Vein endothelial cell (primary cell): Measurements from ENCODE around the gene CDH24. TPM values are rescaled to one million over a fixed set of nuclear protein-coding genes. Genes with fewer than 3 reads are reported as not detected.

Experiments
- total RNA-seq: library from RNA; depleted of rRNA; stranded (reverse); fragments of >200 nt; gene quantifications from 2 replicates; pipeline ENCODE4 v1.2.3, GENCODE V29; 2012

CDH24 gene, protein sequence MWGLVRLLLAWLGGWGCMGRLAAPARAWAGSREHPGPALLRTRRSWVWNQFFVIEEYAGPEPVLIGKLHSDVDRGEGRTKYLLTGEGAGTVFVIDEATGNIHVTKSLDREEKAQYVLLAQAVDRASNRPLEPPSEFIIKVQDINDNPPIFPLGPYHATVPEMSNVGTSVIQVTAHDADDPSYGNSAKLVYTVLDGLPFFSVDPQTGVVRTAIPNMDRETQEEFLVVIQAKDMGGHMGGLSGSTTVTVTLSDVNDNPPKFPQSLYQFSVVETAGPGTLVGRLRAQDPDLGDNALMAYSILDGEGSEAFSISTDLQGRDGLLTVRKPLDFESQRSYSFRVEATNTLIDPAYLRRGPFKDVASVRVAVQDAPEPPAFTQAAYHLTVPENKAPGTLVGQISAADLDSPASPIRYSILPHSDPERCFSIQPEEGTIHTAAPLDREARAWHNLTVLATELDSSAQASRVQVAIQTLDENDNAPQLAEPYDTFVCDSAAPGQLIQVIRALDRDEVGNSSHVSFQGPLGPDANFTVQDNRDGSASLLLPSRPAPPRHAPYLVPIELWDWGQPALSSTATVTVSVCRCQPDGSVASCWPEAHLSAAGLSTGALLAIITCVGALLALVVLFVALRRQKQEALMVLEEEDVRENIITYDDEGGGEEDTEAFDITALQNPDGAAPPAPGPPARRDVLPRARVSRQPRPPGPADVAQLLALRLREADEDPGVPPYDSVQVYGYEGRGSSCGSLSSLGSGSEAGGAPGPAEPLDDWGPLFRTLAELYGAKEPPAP
- total RNA-seq, result 10.8 and 18.9 TPM in 2 replicates

DNA sequence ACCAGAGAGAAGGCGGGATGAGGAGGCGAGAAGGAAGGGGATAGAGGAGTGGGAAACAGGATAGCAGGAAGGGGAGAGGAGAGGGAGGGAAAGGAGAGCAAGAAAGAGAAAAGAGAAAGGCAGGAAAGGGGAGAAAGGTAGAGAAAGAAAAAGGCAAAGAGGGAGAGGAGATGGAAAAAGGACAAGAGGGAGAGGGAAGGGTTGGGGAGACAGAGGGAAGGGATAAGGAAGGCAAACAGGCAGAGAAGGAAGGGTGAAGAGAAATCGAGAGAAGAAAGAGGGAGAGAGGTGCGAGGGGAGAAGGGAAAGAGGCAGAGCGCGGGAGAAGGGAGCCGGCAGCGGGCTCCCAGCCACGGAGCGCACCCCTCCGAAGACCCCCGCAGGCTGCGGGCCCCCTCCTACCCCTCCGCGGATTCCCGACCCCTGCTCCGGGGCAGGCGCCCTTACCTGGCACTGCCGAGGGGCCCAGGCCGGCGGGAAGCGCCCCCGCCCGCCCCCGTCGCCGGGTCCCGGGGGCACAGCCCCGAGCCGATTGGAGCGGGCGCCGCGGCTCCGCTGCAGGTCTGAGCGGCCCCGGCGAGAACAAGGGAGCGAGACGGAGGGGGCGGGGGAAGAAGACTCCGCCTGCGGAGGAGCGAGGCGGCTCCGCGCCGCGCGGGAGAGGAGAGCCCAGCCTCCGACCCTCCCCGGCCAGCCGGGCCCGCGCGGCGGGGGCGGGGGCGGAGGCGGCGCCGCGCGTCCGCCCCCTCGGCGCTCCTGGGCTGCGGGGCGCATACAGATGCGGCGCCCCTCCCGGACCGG is at the start of gene CDH24:
Gene CDH24, minus strand, starts transcription at position 565 of the 801 bp plus-strand sequence. CDS start 1,787 bp downstream, outside the sequence.

DNA sequence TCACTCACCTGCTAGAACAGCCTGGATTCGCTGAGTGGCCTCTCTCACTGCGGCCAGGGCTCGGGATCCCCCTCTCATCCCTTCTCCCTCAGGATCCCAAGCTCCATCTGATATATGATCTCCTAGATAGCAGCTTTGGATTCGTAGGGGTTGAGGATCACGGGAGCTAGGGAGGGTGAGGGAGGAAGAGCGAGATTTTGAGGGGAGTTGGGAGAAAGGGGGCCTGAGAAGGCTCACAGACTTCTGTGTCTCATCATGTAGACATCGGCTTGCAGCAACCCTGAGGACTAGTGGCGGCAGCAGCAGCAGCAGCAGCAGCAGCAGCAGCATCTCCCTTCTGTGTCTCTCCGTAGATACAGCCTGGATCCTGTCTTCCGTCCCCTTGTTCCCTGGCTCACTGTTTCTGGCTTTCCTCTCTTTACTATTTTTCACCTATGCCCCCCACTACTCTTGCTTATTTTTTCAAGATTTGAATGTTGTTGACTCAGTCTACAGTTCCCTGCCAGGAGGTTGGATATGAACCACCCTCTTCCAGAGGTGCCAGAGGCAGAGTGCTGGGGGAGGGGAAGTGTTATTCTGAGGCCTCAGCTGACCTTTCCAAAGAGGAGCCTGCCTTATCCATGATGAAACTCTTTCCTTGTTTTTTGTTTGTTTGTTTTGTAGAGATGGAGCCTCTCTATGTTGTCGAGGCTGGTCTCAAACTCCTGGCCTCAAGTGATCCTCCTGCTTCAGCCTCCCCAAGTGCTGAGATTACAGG is 47.4 kb upstream of the CDH24 start, which contains the start of gene CIROP:
Gene CIROP, minus strand, starts transcription at position 399 of the 757 bp plus-strand sequence. Its CDS starts 69 bp downstream, at position 330.

DNA sequence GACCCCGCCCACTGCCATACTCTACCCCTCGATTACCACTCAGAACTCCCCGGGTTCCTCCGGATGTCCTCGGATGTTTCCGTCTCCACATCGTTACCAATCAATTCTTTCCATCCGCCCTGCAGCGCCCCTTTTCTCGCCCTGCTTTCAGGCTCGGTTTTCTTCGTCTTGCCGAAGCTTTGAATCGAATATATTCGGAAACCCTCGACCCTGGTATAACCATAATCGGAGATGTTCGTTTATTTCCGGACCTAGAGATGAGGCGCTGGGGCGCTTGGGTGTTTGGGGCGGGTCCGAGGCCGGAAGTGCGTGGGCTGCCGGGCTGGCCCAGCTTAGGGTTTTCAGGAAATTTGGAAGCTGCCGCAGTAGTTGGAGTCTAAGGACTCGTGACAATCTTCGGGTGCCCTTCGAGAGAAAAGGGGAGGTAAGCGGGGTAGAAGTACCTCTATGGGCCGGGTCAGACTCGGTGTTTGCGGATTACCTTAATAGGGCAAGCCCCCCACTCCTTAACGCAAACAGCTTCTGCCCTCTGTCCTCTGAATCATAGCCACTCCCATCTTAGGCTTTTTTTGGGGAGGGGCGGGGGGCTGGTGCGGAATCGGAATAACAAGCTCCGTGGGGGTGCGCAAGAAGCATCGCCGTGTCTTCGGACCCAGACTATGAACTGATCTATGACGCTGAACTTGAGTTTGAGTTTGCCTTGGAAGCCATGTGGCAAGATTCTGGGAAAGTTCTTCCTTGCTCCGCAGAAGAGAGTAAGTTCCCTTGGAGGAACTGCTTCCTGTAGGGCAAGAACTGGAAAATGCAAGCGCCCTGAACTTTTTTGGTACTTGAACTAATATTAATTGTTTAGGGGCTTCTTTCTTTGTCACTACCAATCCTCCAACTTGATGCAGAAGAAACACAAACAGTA is 38.1 kb upstream of the CDH24 start, which contains the start of gene C14orf119:
Gene C14orf119, plus strand, starts transcription at position 310 of the 913 bp plus-strand sequence. CDS start 2,154 bp downstream, outside the sequence.

DNA sequence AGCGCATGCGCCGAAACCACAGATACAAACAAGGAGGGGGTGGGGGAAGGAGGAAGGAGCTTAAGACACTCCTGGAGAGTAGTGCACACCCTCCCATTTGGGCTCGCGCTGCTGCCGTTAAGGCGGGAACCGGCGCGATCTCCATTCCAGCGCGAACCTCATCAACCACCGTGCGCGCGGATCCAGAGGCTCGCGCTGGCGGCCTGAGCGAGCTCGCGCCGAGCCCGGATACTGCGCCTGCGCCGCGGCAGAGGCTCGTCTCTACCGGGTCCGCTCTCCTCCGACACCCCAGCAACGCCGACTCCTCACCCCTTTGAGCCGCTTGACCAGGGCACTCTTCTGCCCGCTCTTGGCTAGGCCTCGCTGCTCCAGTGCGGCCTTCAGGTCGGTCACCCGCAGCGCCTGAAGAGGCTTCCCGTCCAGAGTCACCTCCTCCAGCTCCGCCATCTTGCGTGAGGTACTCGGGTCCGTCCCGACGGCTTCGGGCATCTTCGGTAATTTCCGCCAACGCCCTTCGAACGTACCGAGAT is 37.4 kb upstream of the CDH24 start, which contains the start of gene ACIN1:
Gene ACIN1, minus strand, starts transcription at position 471 of the 530 bp plus-strand sequence. Its CDS starts 24 bp downstream, at position 447.

DNA sequence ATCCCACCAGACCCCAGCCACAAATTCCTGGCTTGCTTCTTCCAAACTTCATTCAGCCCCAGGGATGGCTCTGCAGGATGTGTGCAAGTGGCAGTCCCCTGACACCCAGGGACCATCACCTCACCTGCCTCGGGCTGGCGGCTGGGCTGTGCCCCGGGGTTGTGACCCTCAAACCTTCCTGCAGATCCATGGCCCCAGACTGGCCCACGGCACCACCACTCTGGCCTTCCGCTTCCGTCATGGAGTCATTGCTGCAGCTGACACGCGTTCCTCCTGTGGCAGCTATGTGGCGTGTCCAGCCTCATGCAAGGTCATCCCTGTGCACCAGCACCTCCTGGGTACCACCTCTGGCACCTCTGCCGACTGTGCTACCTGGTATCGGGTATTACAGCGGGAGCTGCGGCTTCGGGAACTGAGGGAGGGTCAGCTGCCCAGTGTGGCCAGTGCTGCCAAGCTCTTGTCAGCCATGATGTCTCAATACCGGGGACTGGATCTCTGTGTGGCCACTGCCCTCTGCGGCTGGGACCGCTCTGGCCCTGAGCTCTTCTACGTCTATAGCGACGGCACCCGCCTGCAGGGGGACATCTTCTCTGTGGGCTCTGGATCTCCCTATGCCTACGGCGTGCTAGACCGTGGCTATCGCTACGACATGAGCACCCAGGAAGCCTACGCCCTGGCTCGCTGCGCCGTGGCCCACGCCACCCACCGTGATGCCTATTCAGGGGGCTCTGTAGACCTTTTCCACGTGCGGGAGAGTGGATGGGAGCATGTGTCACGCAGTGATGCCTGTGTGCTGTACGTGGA is 15.0 kb downstream of the CDH24 start, which contains the start of gene PSMB11:
Gene PSMB11, plus strand, starts transcription at position 51 of the 804 bp plus-strand sequence. Its CDS starts 14 bp downstream, at position 65.

DNA sequence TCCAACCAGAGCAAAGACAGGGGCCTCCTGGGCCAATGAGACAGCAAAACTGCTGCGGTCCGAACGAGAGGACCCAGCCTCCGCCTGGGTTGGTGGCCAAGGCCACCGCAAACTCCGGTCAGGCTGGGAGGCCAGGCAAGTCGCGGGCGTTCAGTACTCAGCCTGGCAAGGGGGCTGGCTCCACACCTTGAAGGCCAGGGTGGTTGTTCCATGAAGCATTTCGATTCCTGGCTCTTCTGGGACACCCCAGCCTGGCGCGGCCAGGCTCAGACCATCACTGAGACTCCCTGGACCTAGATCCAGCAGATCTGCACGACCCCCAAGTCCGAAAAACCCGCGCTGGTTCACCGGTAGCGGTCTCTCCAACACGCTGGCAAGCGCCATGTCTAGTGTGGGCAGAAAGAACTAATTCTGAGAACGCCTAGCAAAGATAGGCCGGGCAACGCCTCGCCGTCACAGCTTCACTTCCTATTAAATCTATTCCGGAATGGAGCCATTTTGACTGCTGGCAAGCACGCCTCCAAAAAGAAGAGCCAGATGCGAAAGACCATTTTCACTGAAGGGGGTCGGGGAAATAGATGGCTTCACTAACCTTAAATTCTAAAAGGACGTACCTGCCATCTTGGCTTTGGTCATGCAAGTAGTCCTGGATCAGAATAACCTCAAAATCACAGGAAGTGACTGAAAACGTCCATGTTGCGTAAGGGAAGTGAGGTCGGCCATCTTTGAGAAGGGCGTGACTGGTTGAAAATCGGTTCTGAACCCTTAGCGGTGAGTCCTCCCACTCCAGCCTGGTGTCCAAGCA is 22.6 kb downstream of the CDH24 start, which contains the start of gene PSMB5:
Gene PSMB5, minus strand, starts transcription at position 403 of the 805 bp plus-strand sequence. Its CDS starts 19 bp downstream, at position 384.

DNA sequence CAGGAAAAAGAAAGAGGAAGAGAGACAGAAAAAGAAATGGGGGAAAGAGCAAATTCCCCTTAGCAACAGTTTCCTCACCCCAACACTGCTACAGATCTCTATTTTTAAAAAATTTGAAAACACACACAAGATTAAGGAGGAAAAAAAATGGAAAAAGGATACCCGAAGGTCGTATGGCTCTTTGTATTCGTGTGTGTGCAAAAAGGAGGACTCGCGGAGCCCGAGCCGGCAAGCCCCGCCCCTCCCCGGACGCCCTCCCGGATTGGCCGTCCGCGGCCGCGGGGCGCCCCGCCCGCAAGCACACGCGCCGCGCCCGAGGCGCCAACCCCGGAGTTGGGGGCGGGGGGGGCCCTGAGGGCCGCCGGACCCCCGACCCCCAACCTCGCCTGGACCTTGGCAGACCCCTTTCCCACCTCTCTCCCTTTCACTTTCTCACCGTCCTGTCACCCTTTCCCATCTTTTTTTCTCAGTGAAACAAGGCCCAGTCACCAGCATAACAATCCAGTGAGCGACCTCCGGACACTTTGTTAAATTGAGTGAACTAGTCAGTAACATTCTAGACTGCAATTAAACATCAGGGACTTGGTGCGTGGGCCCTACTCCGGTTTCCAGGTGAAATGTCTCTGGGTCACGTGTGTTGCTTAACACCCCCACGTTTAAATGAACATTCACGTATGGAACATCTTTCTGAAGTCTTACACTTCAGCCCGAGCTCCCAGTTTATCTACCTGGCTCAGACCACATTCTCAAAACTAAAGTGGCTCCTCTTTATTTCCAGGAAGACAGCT is 47.2 kb downstream of the CDH24 start, which contains the start of gene C14orf93:
Gene C14orf93, minus strand, starts transcription at position 205 of the 788 bp plus-strand sequence. CDS start 11,120 bp downstream, outside the sequence.

Other genes starting within 250 kb of the CDH24 start
- 6.9 and 11.4 TPM in 2 replicates for gene SLC7A7, start 242.1 kb downstream of the CDH24 start, total RNA-seq
- 40.8 and 120 TPM in 2 replicates for gene MRPL52, start 227.6 kb downstream of the CDH24 start, total RNA-seq
- 268 and 400 TPM in 2 replicates for gene MMP14, start 220.9 kb downstream of the CDH24 start, total RNA-seq
- gene LRP10, start 185.8 kb downstream of the CDH24 start, total RNA-seq, result 116 and 127 TPM in 2 replicates
- gene REM2, start 174.3 kb downstream of the CDH24 start, total RNA-seq, result not detected in 2 replicates
- 61.1 and 90.1 TPM in 2 replicates for gene RBM23, start 138.4 kb downstream of the CDH24 start, total RNA-seq
- gene PRMT5, start 128.1 kb downstream of the CDH24 start, total RNA-seq, result 59.2 and 61.7 TPM in 2 replicates
- 46.7 and 60.8 TPM in 2 replicates for gene HAUS4, start 100.4 kb downstream of the CDH24 start, total RNA-seq
- 54.9 and 71.9 TPM in 2 replicates for gene AJUBA, start 75.0 kb downstream of the CDH24 start, total RNA-seq
- 5.8 and 6.2 TPM in 2 replicates for gene C14orf93, start 47.4 kb downstream of the CDH24 start, total RNA-seq
- 184 and 233 TPM in 2 replicates for gene PSMB5, start 22.6 kb downstream of the CDH24 start, total RNA-seq
- not detected in 2 replicates for gene PSMB11, start 15.3 kb downstream of the CDH24 start, total RNA-seq
- gene ACIN1, start 37.6 kb upstream of the CDH24 start, total RNA-seq, result 97.0 and 102 TPM in 2 replicates
- gene C14orf119, start 38.0 kb upstream of the CDH24 start, total RNA-seq, result 37.7 and 45.7 TPM in 2 replicates
- gene CIROP, start 47.5 kb upstream of the CDH24 start, total RNA-seq, result not detected in 2 replicates
- not detected in 2 replicates for gene CEBPE, start 61.7 kb upstream of the CDH24 start, total RNA-seq
- gene SLC7A8, start 126.1 kb upstream of the CDH24 start, total RNA-seq, result 0.19 and 0.33 TPM in 2 replicates
- gene RNF212B, start 180.4 kb upstream of the CDH24 start, total RNA-seq, result not detected in 2 replicates
- 9.5 TPM in 2 replicates for gene HOMEZ, start 228.6 kb upstream of the CDH24 start, total RNA-seq
- 5.3 and 5.6 TPM in 2 replicates for gene PPP1R3E, start 245.3 kb upstream of the CDH24 start, total RNA-seq
- 18.3 and 24.6 TPM in 2 replicates for gene BCL2L2, start 249.3 kb upstream of the CDH24 start, total RNA-seq